GM18519 (cell line): ENCODE measurements around the gene GDPD1.
"Not testable (repeated sequence)": the region's sequence is repeated elsewhere in the genome, so short reads cannot be mapped to it uniquely, and the experiment has no call there.

Source experiments
- ATAC-seq: cut with Tn5 transposase; IDR thresholded peaks from one replicate; pipeline ENCODE4 v1.9.1; 2021; ENCODE audit warnings: mild to moderate bottlenecking, moderate library complexity; ENCODE audit not compliant: unreplicated experiment, low FRiP score

The GDPD1 gene

GRCh38 chr17:59311051-59311468 lies 90.7 kb downstream of the GDPD1 start:
- no peak for ATAC-seq

- ATAC-seq = not testable (repeated sequence)
These were observed 91.2 kb downstream of the GDPD1 start for GRCh38 chr17:59311521-59311920.

GRCh38 chr17:59315866-59316265 lies 95.6 kb downstream of the GDPD1 start:
- ATAC-seq = no peak
